HEK293T (cell line): ENCODE data around the gene CHST11.

Experiments
- CTCF ChIA-PET: fragments of 350-600 bp; formaldehyde crosslinking; extraction: SDS; loops from one replicate; lab custom pipeline; 2021; ENCODE audit warnings: antibody characterized with exemption, inconsistent platforms; lab: Yijun Ruan, JAX
- POLR2A ChIA-PET: fragments of 350-600 bp; formaldehyde crosslinking; extraction: SDS; loops from one replicate; lab custom pipeline; 2020; ENCODE audit warnings: antibody characterized with exemption, inconsistent platforms; lab: Yijun Ruan, JAX
- DNase-seq: peaks from one replicate; pipeline ENCODE4 v3.0.0; 2012; ENCODE audit warnings: mixed read lengths; ENCODE audit errors: extremely low spot score
- ARNT ChIP-seq: fragments of 450-650 bp; IDR thresholded peaks from 2 replicates; pipeline ENCODE4 v1.6.1; 2017; ENCODE audit warnings: mild to moderate bottlenecking
- BHLHE40 ChIP-seq: fragments of 450-650 bp; IDR thresholded peaks from 2 replicates; pipeline ENCODE4 v1.6.1; 2016; ENCODE audit warnings: mild to moderate bottlenecking, moderate library complexity, borderline replicate concordance
- CTBP1 ChIP-seq: fragments of 450-650 bp; IDR thresholded peaks from 2 replicates; pipeline ENCODE4 v1.6.1; 2016; ENCODE audit warnings: borderline replicate concordance
- ELF4 ChIP-seq: fragments of 450-650 bp; IDR thresholded peaks from 2 replicates; pipeline ENCODE4 v1.6.1; 2017; ENCODE audit warnings: antibody characterized with exemption
- FOXA1 ChIP-seq: fragments of 450-650 bp; IDR thresholded peaks from 2 replicates; pipeline ENCODE4 v1.6.1; 2016; ENCODE audit warnings: mild to moderate bottlenecking
- FOXK2 ChIP-seq: fragments of 450-650 bp; IDR thresholded peaks from 2 replicates; pipeline ENCODE4 v1.6.1; 2016; ENCODE audit warnings: mild to moderate bottlenecking
- FOXM1 ChIP-seq: fragments of 450-650 bp; IDR thresholded peaks from 2 replicates; pipeline ENCODE4 v1.6.1; 2017; ENCODE audit warnings: mild to moderate bottlenecking, borderline replicate concordance
- HDGF ChIP-seq: fragments of 450-650 bp; IDR thresholded peaks from 2 replicates; pipeline ENCODE4 v1.6.1; 2017; ENCODE audit warnings: antibody characterized with exemption, borderline replicate concordance
- L3MBTL2 ChIP-seq: fragments of 450-650 bp; conservative IDR thresholded peaks from 2 replicates; pipeline ENCODE4 v1.6.1; 2016; ENCODE audit warnings: mild to moderate bottlenecking
- LEF1 ChIP-seq: fragments of 450-650 bp; IDR thresholded peaks from 2 replicates; pipeline ENCODE4 v1.6.1; 2017; ENCODE audit warnings: mild to moderate bottlenecking, borderline replicate concordance
- NFRKB ChIP-seq: fragments of 450-650 bp; IDR thresholded peaks from 2 replicates; pipeline ENCODE4 v1.6.1; 2016; ENCODE audit warnings: mild to moderate bottlenecking, moderate library complexity
- PKNOX1 ChIP-seq: fragments of 450-650 bp; IDR thresholded peaks from 2 replicates; pipeline ENCODE4 v1.6.1; 2016
- SP1 ChIP-seq: fragments of 450-650 bp; IDR thresholded peaks from 2 replicates; pipeline ENCODE4 v1.6.1; 2017
- SUZ12 ChIP-seq: fragments of 450-650 bp; IDR thresholded peaks from 2 replicates; pipeline ENCODE4 v1.6.1; 2016; ENCODE audit warnings: mild to moderate bottlenecking
- TARDBP ChIP-seq: fragments of 450-650 bp; IDR thresholded peaks from 2 replicates; pipeline ENCODE4 v1.6.1; 2016
- ZNF384 ChIP-seq: fragments of 450-650 bp; IDR thresholded peaks from 2 replicates; pipeline ENCODE4 v1.6.1; 2016

CHST11 gene

GRCh38 chr12:104457746-104458693, 1.3 kb downstream of the CHST11 start:
- POLR2A ChIA-PET: interaction anchor here (1.1 to 1.7 kb wide), 2 partner anchors 12 to 15 kb away, joined by 3 to 5 read pairs; no protein-coding TSS in a partner anchor
- CTCF ChIA-PET: interaction anchor here (1.1 to 2.0 kb wide), 2 partner anchors 76 to 277 kb away, joined by 3 to 5 read pairs; no protein-coding TSS in a partner anchor

GRCh38 chr12:104458694-104459367, 2.1 kb downstream of the CHST11 start:
- ChIA-PET POLR2A (interaction anchor here (1.7 kb wide), 1 partner anchor 14 kb away, joined by 5 read pairs; no protein-coding TSS in a partner anchor), CTCF (no interaction called here)
- peak; percentile 16 for DNase-seq

More at GRCh38 chr12:104457746-104458693, 1.3 kb downstream of the CHST11 start:
- TF ChIP-seq L3MBTL2: peak; percentile 20; the same call in 1 of the 2 replicates
- peak; percentile 80 for TF ChIP-seq ZNF384
- TF ChIP-seq ARNT: no peak
- TF ChIP-seq TARDBP: no peak
- DNase-seq: peak; percentile 50

GRCh38 chr12:104459368-104459909, 2.7 kb downstream of the CHST11 start:
- TF ChIP-seq HDGF (no peak), CTBP1 (no peak), FOXM1 (no peak), SUZ12 (no peak), ELF4 (no peak), ZNF384 (no peak)
- ChIA-PET POLR2A (interaction anchor here (1.7 kb wide), 1 partner anchor 14 kb away, joined by 5 read pairs; no protein-coding TSS in a partner anchor), CTCF (no interaction called here)
- no peak for DNase-seq

More at GRCh38 chr12:104458694-104459367, 2.1 kb downstream of the CHST11 start:
- TF ChIP-seq ZNF384 (no peak), FOXK2 (no peak), SP1 (no peak), TARDBP (no peak), PKNOX1 (no peak), ARNT (no peak), FOXM1 (no peak), FOXA1 (no peak), HDGF (no peak), CTBP1 (no peak), BHLHE40 (no peak)

- no peak for TF ChIP-seq L3MBTL2
- no peak for TF ChIP-seq ELF4
- no peak for TF ChIP-seq SUZ12
- TF ChIP-seq LEF1: no peak
- TF ChIP-seq NFRKB: no peak
- TF ChIP-seq HDGF: no peak
- no peak for TF ChIP-seq BHLHE40
- TF ChIP-seq FOXA1: no peak
- no peak for TF ChIP-seq ZNF384
- no peak for TF ChIP-seq FOXK2
- DNase-seq: no peak
- CTCF ChIA-PET: no interaction called here
- POLR2A ChIA-PET: no interaction called here
These were observed 3.4 kb downstream of the CHST11 start for GRCh38 chr12:104460041-104460719.

GRCh38 chr12:104460973-104461698, 4.4 kb downstream of the CHST11 start:
- ChIA-PET POLR2A (no interaction called here), CTCF (no interaction called here)
- TF ChIP-seq CTBP1 (no peak), ZNF384 (no peak), BHLHE40 (no peak), NFRKB (no peak), SP1 (no peak), FOXK2 (no peak), FOXM1 (no peak), HDGF (no peak), PKNOX1 (no peak), TARDBP (no peak), L3MBTL2 (no peak), ELF4 (no peak), SUZ12 (no peak), FOXA1 (no peak), ARNT (no peak), LEF1 (no peak)
- DNase-seq: no peak
